Mucosa of descending colon (tissue), 3 donors: ENCODE measurements around the gene NHLH2. TPM values are rescaled to one million over a fixed set of nuclear protein-coding genes. Genes with fewer than 3 reads are reported as not detected.

Experiments
- ATAC-seq: fragments of 200-7000 bp; cut with Tn5 transposase; one replicate; pipeline ENCODE4 v1.9.1; 2020; ENCODE audit warnings: mild to moderate bottlenecking, moderate library complexity
- DNase-seq, 3 donors: peaks; one replicate each; pipeline ENCODE4 v3.0.0-alpha.2; 2020
- H3K36me3 ChIP-seq: fragments of 200-600 bp; one replicate; pipeline ENCODE4 v1.8.0; 2021; ENCODE audit warnings: low read depth, mild to moderate bottlenecking
- H3K4me1 ChIP-seq: fragments of 200-600 bp; one replicate; pipeline ENCODE4 v1.8.0; 2021; ENCODE audit warnings: low read depth, mild to moderate bottlenecking
- H3K4me3 ChIP-seq: fragments of 200-600 bp; one replicate; pipeline ENCODE4 v1.8.0; 2021; ENCODE audit warnings: mild to moderate bottlenecking
- H3K9me3 ChIP-seq: fragments of 200-600 bp; one replicate; pipeline ENCODE4 v1.8.0; 2021; ENCODE audit warnings: mild to moderate bottlenecking
- intact Hi-C, 2 donors: fragments of 100-400 bp; cut with DNase I in 1 of 2; cut with micrococcal nuclease in 1 of 2; formaldehyde crosslinking; loops; one replicate each; pipeline versions ENCODE4 v1.11.0 to v1.11.1; 2022; cut with DNase I, micrococcal nuclease
- total RNA-seq, 3 donors: library from RNA; stranded (reverse); fragmentation: NEBNext Ultra II Directional in 2 of 3; extraction: Animal tissue kit (Norgen Biotek cat#: 25700) in 2 of 3; gene quantifications; one replicate each; pipeline versions ENCODE4 v1.2.1 to v1.2.4, GENCODE V29; 2021 to 2023
- TF ChIP-seq, protein P1 (sequence below): fragments of 200-600 bp; IDR thresholded peaks from one replicate; pipeline ENCODE4 v1.8.0; 2022; ENCODE audit warnings: antibody characterized with exemption, mild to moderate bottlenecking
- donor health status: DM: no; HTN: no; CAD: no; lungs with moderate emphysema.
- donor health status: DM: no; HTN: no; CAD: no.
- donor health status: DM: no; HTN: yes; CAD: no.

The NHLH2 gene
- total RNA-seq, 3 donors from 2014 or later, result not detected

DNA sequence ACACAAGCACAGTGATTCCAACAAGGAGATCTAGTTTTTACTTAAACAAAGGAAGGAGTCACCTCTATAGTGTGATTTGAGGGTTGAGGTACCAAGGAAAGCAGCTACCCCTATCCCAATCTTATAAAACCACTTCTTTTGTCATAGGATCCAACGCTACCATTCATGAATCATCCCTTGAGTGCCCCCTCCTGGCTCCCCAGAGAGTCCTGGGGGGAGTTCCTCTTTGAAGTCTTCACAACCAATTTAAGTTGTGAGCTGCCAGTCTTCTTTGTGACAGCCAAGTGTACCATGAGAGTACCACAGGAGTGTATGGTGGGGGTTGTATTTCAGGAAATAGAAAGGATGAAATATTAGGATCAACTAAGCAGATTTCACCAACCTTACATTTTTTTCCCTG is 39.1 kb upstream of the NHLH2 start:
- ATAC-seq (no peak), DNase-seq (no peak)
- no peaks in the 10 kb centered on the region for H3K36me3 ChIP-seq
- no peaks in the 10 kb centered on the region for H3K9me3 ChIP-seq
- intact Hi-C loops, result no loop called here
- no peak overlapping the region for H3K4me3 ChIP-seq
- no peaks in the 10 kb centered on the region for H3K4me1 ChIP-seq
- TF ChIP-seq, protein P1, sequence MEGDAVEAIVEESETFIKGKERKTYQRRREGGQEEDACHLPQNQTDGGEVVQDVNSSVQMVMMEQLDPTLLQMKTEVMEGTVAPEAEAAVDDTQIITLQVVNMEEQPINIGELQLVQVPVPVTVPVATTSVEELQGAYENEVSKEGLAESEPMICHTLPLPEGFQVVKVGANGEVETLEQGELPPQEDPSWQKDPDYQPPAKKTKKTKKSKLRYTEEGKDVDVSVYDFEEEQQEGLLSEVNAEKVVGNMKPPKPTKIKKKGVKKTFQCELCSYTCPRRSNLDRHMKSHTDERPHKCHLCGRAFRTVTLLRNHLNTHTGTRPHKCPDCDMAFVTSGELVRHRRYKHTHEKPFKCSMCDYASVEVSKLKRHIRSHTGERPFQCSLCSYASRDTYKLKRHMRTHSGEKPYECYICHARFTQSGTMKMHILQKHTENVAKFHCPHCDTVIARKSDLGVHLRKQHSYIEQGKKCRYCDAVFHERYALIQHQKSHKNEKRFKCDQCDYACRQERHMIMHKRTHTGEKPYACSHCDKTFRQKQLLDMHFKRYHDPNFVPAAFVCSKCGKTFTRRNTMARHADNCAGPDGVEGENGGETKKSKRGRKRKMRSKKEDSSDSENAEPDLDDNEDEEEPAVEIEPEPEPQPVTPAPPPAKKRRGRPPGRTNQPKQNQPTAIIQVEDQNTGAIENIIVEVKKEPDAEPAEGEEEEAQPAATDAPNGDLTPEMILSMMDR, result no peak

DNA sequence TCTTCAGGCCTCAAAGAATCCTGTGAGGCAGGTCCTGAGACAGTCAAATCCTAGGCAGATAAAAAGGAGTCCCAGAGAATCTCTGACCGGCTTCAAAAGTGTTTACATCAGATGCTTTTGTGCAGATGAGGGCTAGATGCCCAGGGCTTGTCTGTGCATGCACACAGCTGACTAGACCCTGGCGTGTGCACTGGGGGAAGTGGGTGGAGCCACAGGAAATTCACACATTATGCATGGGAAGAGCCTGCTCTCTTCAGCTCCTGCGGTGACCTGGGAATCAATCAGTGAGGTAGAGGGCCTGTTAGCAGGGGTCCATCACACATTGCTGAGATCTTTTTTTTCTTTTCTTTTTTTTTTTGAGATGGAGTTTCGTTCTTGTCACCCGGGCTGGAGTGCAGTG is 36.6 kb upstream of the NHLH2 start:
- H3K4me3 ChIP-seq, result no peak overlapping the region
- no peaks in the 10 kb centered on the region for H3K36me3 ChIP-seq
- ATAC-seq (no peak), DNase-seq (no peak)
- no peaks in the 10 kb centered on the region for H3K4me1 ChIP-seq
- intact Hi-C loops, result no loop called here
- TF ChIP-seq, protein P1, result no peak
- H3K9me3 ChIP-seq, result no peaks in the 10 kb centered on the region

DNA sequence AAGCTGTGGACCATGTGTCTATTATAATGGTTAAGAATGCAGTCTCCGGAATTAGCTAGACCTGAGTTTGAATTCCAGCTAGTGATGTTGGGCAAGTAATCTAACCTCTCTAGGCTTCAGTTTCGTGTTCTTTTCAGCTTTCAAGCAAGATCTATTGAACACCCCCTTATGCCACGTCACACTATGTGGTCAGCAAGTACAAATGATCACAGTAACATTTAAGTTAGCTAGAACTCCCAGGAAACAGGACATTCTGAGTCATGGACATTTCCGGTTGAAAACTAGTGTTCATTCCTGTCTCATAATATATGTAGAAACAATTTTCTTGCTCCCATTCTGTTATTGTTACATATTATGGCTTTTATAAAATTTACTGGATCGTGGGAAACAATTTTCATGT is 34.0 kb upstream of the NHLH2 start:
- H3K4me1 ChIP-seq, result no peaks in the 10 kb centered on the region
- ATAC-seq (no peak), DNase-seq (no peak)
- H3K36me3 ChIP-seq, result no peaks in the 10 kb centered on the region
- no peak overlapping the region for H3K4me3 ChIP-seq
- intact Hi-C loops, result no loop called here
- H3K9me3 ChIP-seq, result no peaks in the 10 kb centered on the region
- TF ChIP-seq, protein P1, result no peak

DNA sequence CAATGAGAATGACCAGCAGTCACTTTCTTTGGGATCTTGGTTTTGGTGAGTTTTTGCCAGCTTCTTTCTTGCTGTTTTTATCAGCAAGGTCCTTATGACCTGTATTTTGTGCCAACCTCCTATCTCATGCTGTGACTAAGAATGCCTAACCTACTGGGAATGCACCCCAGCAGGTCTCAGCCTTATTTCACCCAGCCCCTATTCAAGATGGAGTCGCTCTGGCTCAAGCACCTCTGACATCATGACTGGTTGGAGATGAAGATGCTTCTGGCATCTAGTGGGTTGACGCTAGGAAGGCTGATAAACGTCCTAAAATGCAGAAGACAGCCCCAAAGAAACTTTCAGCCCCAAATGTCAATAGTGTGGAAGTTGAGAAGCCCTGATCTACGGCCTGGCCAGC is 33.6 kb upstream of the NHLH2 start:
- Histone ChIP-seq H3K4me1 (no peaks in the 10 kb centered on the region), H3K9me3 (no peaks in the 10 kb centered on the region), H3K4me3 (no peak overlapping the region), H3K36me3 (no peaks in the 10 kb centered on the region)
- intact Hi-C loops, result no loop called here
- TF ChIP-seq, protein P1, result no peak
- ATAC-seq (no peak), DNase-seq (no peak)

DNA sequence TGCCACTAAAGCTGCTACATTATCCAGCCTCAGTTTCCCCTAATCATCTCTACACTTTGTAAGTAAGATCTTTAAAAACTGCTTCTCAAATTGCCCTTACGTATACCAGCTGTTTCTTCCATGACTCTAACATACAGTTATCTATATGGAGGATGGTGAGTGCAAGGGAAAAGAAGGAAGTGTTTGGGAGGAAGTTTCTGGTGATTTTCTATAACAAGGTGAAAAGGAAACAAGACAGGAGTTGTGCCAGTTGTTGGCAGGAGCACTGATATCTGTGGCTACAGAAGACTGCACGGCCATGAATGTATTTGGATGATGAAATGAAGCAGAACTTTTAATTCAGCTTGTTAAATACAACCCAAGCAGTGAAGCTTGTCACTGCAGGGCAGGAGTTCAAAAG is 32.3 kb upstream of the NHLH2 start:
- DNase-seq (no peak), ATAC-seq (no peak)
- no peaks in the 10 kb centered on the region for H3K9me3 ChIP-seq
- intact Hi-C loops, result no loop called here
- H3K4me1 ChIP-seq, result no peaks in the 10 kb centered on the region
- no peaks in the 10 kb centered on the region for H3K36me3 ChIP-seq
- H3K4me3 ChIP-seq, result no peak overlapping the region
- TF ChIP-seq, protein P1, result no peak

DNA sequence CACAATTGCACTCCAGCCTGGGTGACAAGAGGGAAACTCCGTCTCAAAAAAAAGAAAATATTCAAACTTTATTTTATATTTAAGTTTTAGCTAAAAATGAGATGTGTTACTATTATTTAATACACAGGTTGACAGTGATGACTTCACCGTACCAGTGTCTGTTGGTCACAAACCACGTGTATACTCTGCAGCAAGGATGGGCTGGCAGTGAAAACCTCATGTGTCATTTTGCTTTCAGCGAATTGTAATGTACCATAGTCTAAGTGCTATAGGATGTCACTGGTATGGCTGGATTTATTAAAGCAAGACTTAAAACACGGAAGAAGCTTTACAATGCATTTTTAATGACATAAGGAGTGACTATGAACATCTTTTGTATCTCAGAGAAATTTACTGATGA is 28.1 kb upstream of the NHLH2 start:
- ATAC-seq (no peak), DNase-seq (no peak)
- H3K4me3 ChIP-seq, result no peak overlapping the region
- no peaks in the 10 kb centered on the region for H3K4me1 ChIP-seq
- no peaks in the 10 kb centered on the region for H3K9me3 ChIP-seq
- H3K36me3 ChIP-seq, result no peaks in the 10 kb centered on the region
- intact Hi-C loops, result no loop called here
- TF ChIP-seq, protein P1, result no peak
